ENCODE measurements around the gene SGMS1.
"Not testable (repeated sequence)": the region's sequence is repeated elsewhere in the genome, so short reads cannot be mapped to it uniquely, and the experiment has no call there.

SGMS1 gene

GRCh38 chr10:50373821-50374501 is 249.8 kb downstream of the SGMS1 start:
- no peak for DNase-seq (ENCODE audit: low read depth in 2 of 2)

- DNase-seq (ENCODE audit: low read depth in 2 of 2): no peak
Measured at GRCh38 chr10:50369931-50370330, 253.8 kb downstream of the SGMS1 start.

GRCh38 chr10:50367732-50368131 is 256.0 kb downstream of the SGMS1 start:
- DNase-seq (ENCODE audit: low read depth in 2 of 2): no peak

GRCh38 chr10:50366421-50366820 is 257.3 kb downstream of the SGMS1 start:
- DNase-seq (ENCODE audit: low read depth in 2 of 2): not testable (repeated sequence)

- DNase-seq (ENCODE audit: low read depth in 2 of 2): not testable (repeated sequence)
Measured at GRCh38 chr10:50364730-50365129, 259.0 kb downstream of the SGMS1 start.

- no peak for DNase-seq (ENCODE audit: low read depth in 2 of 2)
Measured at GRCh38 chr10:50362547-50363125, 261.1 kb downstream of the SGMS1 start.

- no peak for DNase-seq (ENCODE audit: low read depth in 2 of 2)
Measured at GRCh38 chr10:50361946-50362345, 261.8 kb downstream of the SGMS1 start.

- DNase-seq (ENCODE audit: low read depth in 2 of 2): no peak
Measured at GRCh38 chr10:50360077-50360850, 263.5 kb downstream of the SGMS1 start.

GRCh38 chr10:50358925-50359687 is 264.6 kb downstream of the SGMS1 start:
- no peak for DNase-seq (ENCODE audit: low read depth in 2 of 2)

- DNase-seq (ENCODE audit: low read depth in 2 of 2): no peak
Measured at GRCh38 chr10:50358411-50358810, 265.3 kb downstream of the SGMS1 start.

- not testable (repeated sequence) for DNase-seq (ENCODE audit: low read depth in 2 of 2)
Measured at GRCh38 chr10:50356481-50356832, 267.3 kb downstream of the SGMS1 start.

- DNase-seq (ENCODE audit: low read depth in 2 of 2): not testable (repeated sequence)
Measured at GRCh38 chr10:50355693-50356480, 267.9 kb downstream of the SGMS1 start.

GRCh38 chr10:50351483-50352146 is 272.1 kb downstream of the SGMS1 start:
- DNase-seq (ENCODE audit: low read depth in 2 of 2): no peak

GRCh38 chr10:50350366-50350765 is 273.4 kb downstream of the SGMS1 start:
- DNase-seq (ENCODE audit: low read depth in 2 of 2): no peak

GRCh38 chr10:50349554-50349953 is 274.2 kb downstream of the SGMS1 start:
- DNase-seq (ENCODE audit: low read depth in 2 of 2): no peak

GRCh38 chr10:50347394-50347802 is 276.4 kb downstream of the SGMS1 start:
- DNase-seq (ENCODE audit: low read depth in 2 of 2): no peak

- no peak for DNase-seq (ENCODE audit: low read depth in 2 of 2)
Measured at GRCh38 chr10:50346942-50347341, 276.8 kb downstream of the SGMS1 start.

GRCh38 chr10:50345545-50345944 is 278.2 kb downstream of the SGMS1 start:
- no peak for DNase-seq (ENCODE audit: low read depth in 2 of 2)

- no peak for DNase-seq (ENCODE audit: low read depth in 2 of 2)
Measured at GRCh38 chr10:50343702-50344331, 279.9 kb downstream of the SGMS1 start.

- DNase-seq (ENCODE audit: low read depth in 2 of 2): no peak
Measured at GRCh38 chr10:50341987-50342386, 281.8 kb downstream of the SGMS1 start.
